SK-N-MC (cell line): ENCODE results near the gene TSPAN12.

Experiments used
- EZH2 ChIP-seq: fragments of 200-600 bp; sonication (generic); IDR thresholded peaks from one replicate; pipeline ENCODE4 v1.6.1; 2017; ENCODE audit warnings: antibody characterized with exemption
- FOXP2 ChIP-seq: optimal IDR thresholded peaks from 2 replicates; pipeline ENCODE3; 2011; ENCODE audit warnings: mild to moderate bottlenecking, moderate library complexity; ENCODE audit not compliant: insufficient read depth; ENCODE audit errors: extremely low read length, control extremely low read depth
- POLR2AphosphoS5 ChIP-seq: IDR thresholded peaks from 2 replicates; pipeline ENCODE4 v1.6.1; 2012; ENCODE audit warnings: mild to moderate bottlenecking, low read depth, low read length, borderline replicate concordance

GRCh38 chr7:120834726-120835125 lies 23.2 kb downstream of the TSPAN12 start:
- TF ChIP-seq POLR2AphosphoS5 (no peak), EZH2 (no peak), FOXP2 (no peak)
